K562 (cell line): ENCODE results near the gene ARID3A. TPM values are rescaled to one million over a fixed set of nuclear protein-coding genes. Genes with fewer than 3 reads are reported as not detected.

Source experiments
- ATAC-seq: fragments of 200-7000 bp; cut with Tn5 transposase; 3 replicates; pipeline ENCODE4 v1.9.1; 2020; ENCODE audit warnings: moderate library complexity
- BruUV-seq: library from RNA; stranded (reverse); fragments of 400-500 nt; replicated peaks from 2 replicates; lab custom pipeline; 2021; lab: Mats Ljungman, UMichigan
- CTCF ChIA-PET: fragments of 300-600 bp; formaldehyde crosslinking; extraction: SDS; loops from one replicate; lab custom pipeline; 2021; ENCODE audit warnings: low intra/inter-chr PET ratio; lab: Yijun Ruan, JAX
- POLR2A ChIA-PET: fragments of 300-600, 350-650 bp; sonication (Branson Sonifier 250); formaldehyde crosslinking; extraction: SDS; loops from one replicate; lab custom pipeline; 2021; ENCODE audit warnings: antibody characterized with exemption, inconsistent platforms; lab: Yijun Ruan, JAX
- DNase-seq, 4 experiments: peaks; one replicate each; pipeline versions ENCODE4 v3.0.0 to v3.0.0-alpha.2; 2011 to 2018; ENCODE audit warnings: low spot score in 3 of 4, mixed read lengths in 3 of 4; ENCODE audit errors: extremely low read depth in 1 of 4
- FAIRE-seq: peaks from 2 replicates; lab custom pipeline; 2011; peaks lifted over from hg19 to GRCh38; lab: Jason Lieb, UNC
- H2AFZ ChIP-seq: 2 replicates; pipeline ENCODE4 v1.6.0; 2011; ENCODE audit warnings: low read depth, low read length, control low read depth, inconsistent platforms
- H3K27ac ChIP-seq: fragments of 200-600 bp; 3 replicates; pipeline ENCODE4 v1.8.0; 2011; ENCODE audit warnings: low read depth, mild to moderate bottlenecking, control low read depth, inconsistent platforms, low read length, moderate library complexity, mixed read lengths; ENCODE audit errors: extremely low read depth
- H3K27me3 ChIP-seq, 2 experiments: fragments of 300-600 bp in 1 of 2; 2 replicates in 1 of 2; 3 replicates in 1 of 2; pipeline versions ENCODE4 v1.6.0 to v1.8.0; 2011; ENCODE audit warnings: inconsistent platforms in 2 of 2, low read length in 2 of 2, mild to moderate bottlenecking in 1 of 2, mixed read lengths in 1 of 2, moderate library complexity in 1 of 2; ENCODE audit not compliant: control insufficient read depth in 2 of 2, insufficient read depth in 2 of 2
- H3K36me3 ChIP-seq: fragments of 300-600 bp; 3 replicates; pipeline ENCODE4 v1.8.0; 2011; ENCODE audit warnings: mild to moderate bottlenecking, low read length, inconsistent platforms; ENCODE audit not compliant: control insufficient read depth, insufficient read depth
- H3K4me1 ChIP-seq, 2 experiments: fragments of 200-600 bp in 1 of 2; replicated peaks in 1 of 2; 2 replicates in 1 of 2; 3 replicates in 1 of 2; pipeline versions ENCODE4 v1.5.1 to v1.8.0; 2011; ENCODE audit warnings: inconsistent platforms in 2 of 2, low read length in 2 of 2, mild to moderate bottlenecking in 1 of 2, mixed read lengths in 1 of 2, moderate library complexity in 1 of 2; ENCODE audit not compliant: control insufficient read depth in 2 of 2, insufficient read depth in 2 of 2
- H3K4me2 ChIP-seq: 2 replicates; pipeline ENCODE4 v1.6.1; 2011; ENCODE audit warnings: low read length, control low read depth, inconsistent platforms, mixed read lengths; ENCODE audit not compliant: insufficient read depth
- H3K4me3 ChIP-seq: fragments of 200-600 bp; sonication (generic), shearing (Covaris generic); 2 replicates; pipeline ENCODE4 v1.5.1; 2016; ENCODE audit warnings: control low read depth, inconsistent platforms
- H3K79me2 ChIP-seq: fragments of 200-600 bp; 3 replicates; pipeline ENCODE4 v1.8.0; 2011; ENCODE audit warnings: low read length, inconsistent platforms; ENCODE audit not compliant: control insufficient read depth, insufficient read depth
- H3K9ac ChIP-seq, 2 experiments: 2 replicates each; pipeline versions ENCODE4 v1.6.0 to v1.6.1; 2011; ENCODE audit warnings: low read depth in 2 of 2, low read length in 2 of 2, control low read depth in 1 of 2, inconsistent platforms in 1 of 2, mild to moderate bottlenecking in 1 of 2, mixed read lengths in 1 of 2; ENCODE audit not compliant: insufficient read depth in 1 of 2
- H3K9me1 ChIP-seq: one replicate; pipeline ENCODE4 v1.6.0; 2011; ENCODE audit warnings: inconsistent platforms, mild to moderate bottlenecking, low read length, moderate library complexity; ENCODE audit not compliant: control insufficient read depth, insufficient read depth
- H3K9me3 ChIP-seq: replicated peaks from 2 replicates; pipeline ENCODE4 v1.5.1; 2011; ENCODE audit warnings: low read depth, low read length, inconsistent platforms; ENCODE audit not compliant: control insufficient read depth, insufficient read depth
- H4K20me1 ChIP-seq: replicated peaks from 2 replicates; pipeline ENCODE4 v1.6.1; 2011; ENCODE audit warnings: low read length, inconsistent platforms, mixed read lengths; ENCODE audit not compliant: control insufficient read depth, insufficient read depth
- BCL6 ChIP-seq: fragments of 250-450 bp; sonication (Bioruptor Pico); IDR thresholded peaks from 2 replicates; pipeline ENCODE4 v1.4.0; 2020
- E2F5 ChIP-seq: sonication (generic); formaldehyde crosslinking; IDR thresholded peaks from 2 replicates; pipeline ENCODE4 v1.8.0; 2022; ENCODE audit warnings: mild to moderate bottlenecking, missing genetic modification reagents
- E2F8 ChIP-seq: fragments of 450-650 bp; IDR thresholded peaks from 2 replicates; pipeline ENCODE4 v1.7.1; 2018; ENCODE audit warnings: mild to moderate bottlenecking, low read depth; ENCODE audit not compliant: partially characterized antibody
- ETV1 ChIP-seq: fragments of 450-650 bp; conservative IDR thresholded peaks from 2 replicates; pipeline ENCODE4 v1.6.1; 2016; ENCODE audit warnings: missing genetic modification characterization, control low read depth, low read depth, missing compliant biosample characterization
- FOXA3 ChIP-seq, 2 experiments: fragments of 450-650 bp in 1 of 2; sonication (generic) in 1 of 2; formaldehyde crosslinking; IDR thresholded peaks in 1 of 2; conservative IDR thresholded peaks in 1 of 2; 2 replicates each; pipeline versions ENCODE4 v1.4.0 to v1.8.0; 2020 to 2022; ENCODE audit warnings: mild to moderate bottlenecking in 2 of 2, missing genetic modification reagents in 1 of 2
- FOXK2 ChIP-seq, 2 experiments: fragments of 450-650 bp; IDR thresholded peaks in 1 of 2; conservative IDR thresholded peaks in 1 of 2; 2 replicates each; pipeline ENCODE4 v1.6.1; 2016; ENCODE audit warnings: low read depth in 2 of 2, mild to moderate bottlenecking in 1 of 2
- MCM3 ChIP-seq: fragments of 450-650 bp; IDR thresholded peaks from 2 replicates; pipeline ENCODE4 v1.6.1; 2016
- MTF1 ChIP-seq: fragments of 250-450 bp; sonication (Bioruptor Pico); IDR thresholded peaks from 2 replicates; pipeline ENCODE4 v1.9.0; 2021; ENCODE audit warnings: moderate library complexity, mild to moderate bottlenecking, inconsistent platforms, borderline replicate concordance
- NR4A1 ChIP-seq, 2 experiments: fragments of 250-450 bp in 1 of 2; fragments of 450-650 bp in 1 of 2; sonication (Bioruptor Pico) in 1 of 2; IDR thresholded peaks; 2 replicates each; pipeline versions ENCODE4 v1.4.0 to v1.6.1; 2016 to 2020; ENCODE audit warnings: mild to moderate bottlenecking in 2 of 2, missing compliant biosample characterization in 1 of 2, missing genetic modification characterization in 1 of 2, moderate library complexity in 1 of 2
- PCBP2 ChIP-seq: fragments of 200-400 bp; formaldehyde crosslinking; IDR thresholded peaks from 2 replicates; pipeline ENCODE4 v1.6.1; 2018; ENCODE audit warnings: low read length, low read depth, mild to moderate bottlenecking, moderate library complexity; ENCODE audit not compliant: poor library complexity, severe bottlenecking
- POLR3G ChIP-seq: IDR thresholded peaks from 2 replicates; pipeline ENCODE4 v1.6.1; 2011; ENCODE audit not compliant: insufficient read length, insufficient replicate concordance; ENCODE audit errors: extremely low read depth
- RBM14 ChIP-seq: fragments of 200-400 bp; formaldehyde crosslinking; IDR thresholded peaks from 2 replicates; pipeline ENCODE4 v1.6.1; 2018; ENCODE audit warnings: low read depth, mild to moderate bottlenecking, low read length, moderate library complexity, borderline replicate concordance; ENCODE audit not compliant: insufficient read depth
- TBL1XR1 ChIP-seq, 2 experiments: IDR thresholded peaks; 2 replicates each; pipeline ENCODE4 v1.6.1; 2012; ENCODE audit warnings: improper control_type of control experiment in 2 of 2, low read length in 2 of 2, mild to moderate bottlenecking in 1 of 2
- ZBTB34 ChIP-seq: fragments of 250-450 bp; sonication (Bioruptor Pico); IDR thresholded peaks from 2 replicates; pipeline ENCODE4 v1.8.0; 2021; ENCODE audit warnings: mild to moderate bottlenecking, moderate library complexity
- ZNF398 ChIP-seq: fragments of 250-450 bp; sonication (Bioruptor Pico); IDR thresholded peaks from 2 replicates; pipeline ENCODE4 v1.8.0; 2021; ENCODE audit warnings: moderate library complexity, mild to moderate bottlenecking, inconsistent platforms
- WGBS: fragments of 100-300 bp; shearing (Covaris generic); methylation state at CpG from one replicate; pipeline ENCODE4 v1.1.6; 2016; ENCODE audit warnings: low coverage, mixed read lengths; ENCODE audit not compliant: insufficient coverage; ENCODE audit errors: missing lambda C conversion rate; 5-methylcytosine and 5-hydroxymethylcytosine counted together
- in situ Hi-C: fragments of 300-500 bp; cut with MboI; formaldehyde crosslinking; loops from 4 replicates; pipeline ENCODE4 v1.15.0; 2018; ENCODE audit warnings: inconsistent platforms, mixed read lengths
- intact Hi-C: fragments of 100-400 bp; cut with micrococcal nuclease; formaldehyde crosslinking; loops from 2 replicates; pipeline ENCODE4 v1.14.2; 2022
- polyA plus RNA-seq, 8 experiments: library from polyadenylated mRNA; depleted of rRNA in 4 of 8; stranded (reverse) in 5 of 8; unstranded in 3 of 8; fragments of >200 nt; fragmentation: Nextera tagmentation in 2 of 8; fragmentation: Illumina TruSeq in 1 of 8; extraction: Ambion mirVana in 2 of 8; extraction: Trizol in 1 of 8; gene quantifications; 2 replicates each; pipeline versions ENCODE4 v1.2.1 to v1.2.3, GENCODE V29; 2011 to 2014; ENCODE audit warnings: inconsistent platforms in 1 of 8, missing spikeins in 1 of 8
- total RNA-seq, 7 experiments: library from RNA; depleted of rRNA in 6 of 7; stranded (reverse); fragments of >200 nt in 6 of 7; fragmentation: Illumina TruSeq in 2 of 7; extraction: Trizol in 2 of 7; gene quantifications; 2 replicates each; pipeline versions ENCODE4 v1.2.1 to v1.2.3, GENCODE V29; 2011 to 2021; ENCODE audit warnings: low replicate concordance in 1 of 7

The ARID3A gene
- total and polyA plus RNA-seq, 9 of the 15 experiments (the other 6 are each of a cell fraction or from before 2014, with no cell fraction given), result 1.4 to 118 (median 31.2) TPM

- ATAC-seq, result no peak
- 98% methylated on average over 6 of the region's 18 CpGs for WGBS
- no TSS peak for BruUV-seq
- Histone ChIP-seq H3K4me2 (no peak overlapping the region), H3K27ac (no peak overlapping the region), H3K4me1 (peaks cover 8 to 88% of the 10 kb centered on the region in 2 experiments), H3K9me1 (peaks cover 7% of the 10 kb centered on the region), H3K27me3 (no peaks in the 10 kb centered on the region), H4K20me1 (peaks cover 20% of the 10 kb centered on the region), H2AFZ (no peak overlapping the region), H3K36me3 (peaks cover 81% of the 10 kb centered on the region; the same call in 2 of the 3 replicates), H3K79me2 (peaks cover 42% of the 10 kb centered on the region), H3K4me3 (no peak overlapping the region), H3K9ac (no peak overlapping the region), H3K9me3 (no peaks in the 10 kb centered on the region)
- no peak for FAIRE-seq
- in situ Hi-C loops, result no loop called here
- no peak for DNase-seq
- intact Hi-C loops, result no loop called here
- POLR2A ChIA-PET, result interaction anchor here (0.6 to 1.0 kb wide), 2 partner anchors 8 to 74 kb away, joined by 3 to 5 read pairs; no protein-coding TSS in a partner anchor
- CTCF ChIA-PET, result no interaction called here
- TF ChIP-seq NR4A1 (CRISPR knock-in tag; IDR thresholded peaks at IDR 0.05), result no peak
- TF ChIP-seq NR4A1 (tag; IDR thresholded peaks at IDR 0.05), result no peak
- TF ChIP-seq TBL1XR1 (IDR thresholded peaks at IDR 0.05; ENCODE audit: low read length in 2 of 2), result no peak
- no peak for TF ChIP-seq ZBTB34 (CRISPR knock-in tag)
- TF ChIP-seq BCL6, result no peak
- TF ChIP-seq POLR3G, result no peak
- TF ChIP-seq FOXA3 (CRISPR knock-in tag; conservative IDR thresholded peaks at IDR 0.05 in 1 of 2, IDR thresholded peaks at IDR 0.05 in 1 of 2), result no peak
- no peak for TF ChIP-seq FOXK2 (conservative IDR thresholded peaks at IDR 0.05 in 1 of 2, IDR thresholded peaks at IDR 0.05 in 1 of 2; ENCODE audit: low read depth in 2 of 2)
- TF ChIP-seq E2F8, result no peak
- no peak for TF ChIP-seq RBM14
- TF ChIP-seq MCM3, result no peak
- TF ChIP-seq MTF1, result no peak
- no peak for TF ChIP-seq ZNF398
- no peak for TF ChIP-seq PCBP2
- TF ChIP-seq E2F5 (CRISPR knock-in tag), result no peak
- no peak for TF ChIP-seq ETV1 (tag)
Measured at GRCh38 chr19:1012334-1012733, 86.5 kb downstream of the ARID3A start.
